ENCODE data around the gene DCAF17. TPM values are rescaled to one million over a fixed set of nuclear protein-coding genes. Genes with fewer than 3 reads are reported as not detected.

Gene DCAF17
- total RNA-seq, 3 donors from 2014 or later (not counting 1 experiment from before 2014, with no cell fraction given), result 20.0 to 33.8 (median 30.7) TPM

DNA sequence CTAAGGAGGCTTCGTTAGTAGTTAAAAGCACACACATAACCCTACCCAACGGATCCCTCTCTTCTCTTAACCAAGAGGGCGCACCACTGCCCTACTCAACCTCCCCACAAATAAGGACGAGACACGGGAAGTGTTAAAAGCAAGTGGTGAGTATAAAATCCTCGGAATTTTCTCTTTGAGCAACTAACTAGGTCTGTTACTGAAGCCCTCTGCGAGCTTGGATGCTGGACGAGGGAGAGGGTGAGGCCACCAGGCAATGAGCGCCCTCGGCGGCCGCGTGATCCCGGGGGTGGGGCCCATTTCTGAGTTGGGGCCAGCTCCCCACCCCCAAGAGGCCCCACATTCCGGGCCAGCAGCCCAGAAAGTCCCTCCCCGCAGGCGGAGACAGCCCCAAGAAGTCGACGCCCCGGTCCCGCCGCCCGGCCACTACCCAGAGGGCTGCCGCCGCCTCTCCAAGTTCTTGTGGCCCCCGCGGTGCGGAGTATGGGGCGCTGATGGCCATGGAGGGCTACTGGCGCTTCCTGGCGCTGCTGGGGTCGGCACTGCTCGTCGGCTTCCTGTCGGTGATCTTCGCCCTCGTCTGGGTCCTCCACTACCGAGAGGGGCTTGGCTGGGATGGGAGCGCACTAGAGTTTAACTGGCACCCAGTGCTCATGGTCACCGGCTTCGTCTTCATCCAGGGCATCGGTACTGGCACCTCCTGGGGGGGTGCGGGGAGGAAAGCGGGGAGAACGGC, 88.2 kb downstream of the DCAF17 start, which contains the start of gene CYBRD1:
TSS of gene CYBRD1 (plus strand) at position 423 of the 736 bp plus-strand sequence. CDS start at position 495, 72 bp downstream.
- Histone ChIP-seq H3K9me3 (ENCODE audit: control insufficient read depth, insufficient read depth, low read length) (no peaks in the 10 kb centered on the region), H3K36me3 (ENCODE audit: control insufficient read depth, insufficient read depth, low read length) (no peaks in the 10 kb centered on the region), H3K4me1 (ENCODE audit: control insufficient read depth, insufficient read depth, low read length) (peaks cover 25% of the 10 kb centered on the region), H3K27me3 (ENCODE audit: control insufficient read depth, insufficient read depth, low read length) (no peaks in the 10 kb centered on the region), H3K27ac (ENCODE audit: low read length) (peak within 1 kb of the TSS; percentile 31), H3K4me3 (ENCODE audit: low read length) (peak within 1 kb of the TSS; percentile 68)
- Mint-ChIP-seq H3K4me3 (peak within 1 kb of the TSS; percentile 94), H3K9me3 (no peaks in the 10 kb centered on the region), H3K36me3 (no peaks in the 10 kb centered on the region), H3K27ac (peak within 1 kb of the TSS; percentile 69 to 77), H3K4me1 (peaks cover 19 to 30% of the 10 kb centered on the region in 2 donors), H3K27me3 (ENCODE audit: low read depth in 2 of 2) (peaks cover 0 to 7% of the 10 kb centered on the region in 2 donors)
- ATAC-seq, result peak; percentile 52 to 65 (median 61)
- 1% methylated on average over 42 of the region's 45 CpGs for WGBS (ENCODE audit: insufficient coverage)
- TF ChIP-seq, protein P1, sequence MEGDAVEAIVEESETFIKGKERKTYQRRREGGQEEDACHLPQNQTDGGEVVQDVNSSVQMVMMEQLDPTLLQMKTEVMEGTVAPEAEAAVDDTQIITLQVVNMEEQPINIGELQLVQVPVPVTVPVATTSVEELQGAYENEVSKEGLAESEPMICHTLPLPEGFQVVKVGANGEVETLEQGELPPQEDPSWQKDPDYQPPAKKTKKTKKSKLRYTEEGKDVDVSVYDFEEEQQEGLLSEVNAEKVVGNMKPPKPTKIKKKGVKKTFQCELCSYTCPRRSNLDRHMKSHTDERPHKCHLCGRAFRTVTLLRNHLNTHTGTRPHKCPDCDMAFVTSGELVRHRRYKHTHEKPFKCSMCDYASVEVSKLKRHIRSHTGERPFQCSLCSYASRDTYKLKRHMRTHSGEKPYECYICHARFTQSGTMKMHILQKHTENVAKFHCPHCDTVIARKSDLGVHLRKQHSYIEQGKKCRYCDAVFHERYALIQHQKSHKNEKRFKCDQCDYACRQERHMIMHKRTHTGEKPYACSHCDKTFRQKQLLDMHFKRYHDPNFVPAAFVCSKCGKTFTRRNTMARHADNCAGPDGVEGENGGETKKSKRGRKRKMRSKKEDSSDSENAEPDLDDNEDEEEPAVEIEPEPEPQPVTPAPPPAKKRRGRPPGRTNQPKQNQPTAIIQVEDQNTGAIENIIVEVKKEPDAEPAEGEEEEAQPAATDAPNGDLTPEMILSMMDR (IDR thresholded peaks at IDR 0.05), result no peak
- intact Hi-C loops (cut with micrococcal nuclease), result no loop called here
- DNase-seq, result peak in 1 of 2 donors; percentile 32

DNA sequence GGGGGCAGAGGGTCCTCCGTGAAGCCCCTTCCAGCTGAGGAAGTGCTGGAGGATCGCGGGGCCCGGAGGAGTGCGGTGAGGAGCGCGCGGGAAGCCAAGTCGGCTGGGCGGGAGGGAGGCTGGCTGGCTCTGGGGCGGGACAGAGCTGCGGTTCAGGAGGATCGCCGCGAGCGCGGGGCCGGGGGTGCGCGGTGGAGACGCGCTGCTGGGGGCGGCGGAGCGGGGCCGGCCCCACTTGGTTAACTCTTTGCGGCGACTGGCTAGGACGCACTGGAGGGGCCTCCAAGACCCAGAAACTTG, 88.7 kb downstream of the DCAF17 start:
- DNase-seq (peak in 1 of 2 donors; percentile 27), ATAC-seq (peak; percentile 31 to 56 (median 50))
- peaks cover 25% of the 10 kb centered on the region for H3K4me1 ChIP-seq (ENCODE audit: control insufficient read depth, insufficient read depth, low read length)
- H3K27ac Mint-ChIP-seq, result peak overlapping the region; percentile 69 to 77
- H3K4me1 Mint-ChIP-seq, result peaks cover 19 to 30% of the 10 kb centered on the region in 2 donors
- peak overlapping the region; percentile 68 for H3K4me3 ChIP-seq (ENCODE audit: low read length)
- WGBS (ENCODE audit: insufficient coverage), result under 1% methylated on average over 29 of the region's 29 CpGs
- no peaks in the 10 kb centered on the region for H3K9me3 ChIP-seq (ENCODE audit: control insufficient read depth, insufficient read depth, low read length)
- intact Hi-C loops (cut with micrococcal nuclease), result no loop called here
- H3K27ac ChIP-seq (ENCODE audit: low read length), result peak overlapping the region; percentile 31
- H3K4me3 Mint-ChIP-seq, result peak overlapping the region; percentile 94
- H3K36me3 ChIP-seq (ENCODE audit: control insufficient read depth, insufficient read depth, low read length), result no peaks in the 10 kb centered on the region
- H3K27me3 Mint-ChIP-seq (ENCODE audit: low read depth in 2 of 2), result peaks cover 0 to 4% of the 10 kb centered on the region in 2 donors
- no peaks in the 10 kb centered on the region for H3K36me3 Mint-ChIP-seq
- TF ChIP-seq, protein P1 (IDR thresholded peaks at IDR 0.05), result no peak
- H3K9me3 Mint-ChIP-seq, result no peaks in the 10 kb centered on the region
- H3K27me3 ChIP-seq (ENCODE audit: control insufficient read depth, insufficient read depth, low read length), result no peaks in the 10 kb centered on the region

DNA sequence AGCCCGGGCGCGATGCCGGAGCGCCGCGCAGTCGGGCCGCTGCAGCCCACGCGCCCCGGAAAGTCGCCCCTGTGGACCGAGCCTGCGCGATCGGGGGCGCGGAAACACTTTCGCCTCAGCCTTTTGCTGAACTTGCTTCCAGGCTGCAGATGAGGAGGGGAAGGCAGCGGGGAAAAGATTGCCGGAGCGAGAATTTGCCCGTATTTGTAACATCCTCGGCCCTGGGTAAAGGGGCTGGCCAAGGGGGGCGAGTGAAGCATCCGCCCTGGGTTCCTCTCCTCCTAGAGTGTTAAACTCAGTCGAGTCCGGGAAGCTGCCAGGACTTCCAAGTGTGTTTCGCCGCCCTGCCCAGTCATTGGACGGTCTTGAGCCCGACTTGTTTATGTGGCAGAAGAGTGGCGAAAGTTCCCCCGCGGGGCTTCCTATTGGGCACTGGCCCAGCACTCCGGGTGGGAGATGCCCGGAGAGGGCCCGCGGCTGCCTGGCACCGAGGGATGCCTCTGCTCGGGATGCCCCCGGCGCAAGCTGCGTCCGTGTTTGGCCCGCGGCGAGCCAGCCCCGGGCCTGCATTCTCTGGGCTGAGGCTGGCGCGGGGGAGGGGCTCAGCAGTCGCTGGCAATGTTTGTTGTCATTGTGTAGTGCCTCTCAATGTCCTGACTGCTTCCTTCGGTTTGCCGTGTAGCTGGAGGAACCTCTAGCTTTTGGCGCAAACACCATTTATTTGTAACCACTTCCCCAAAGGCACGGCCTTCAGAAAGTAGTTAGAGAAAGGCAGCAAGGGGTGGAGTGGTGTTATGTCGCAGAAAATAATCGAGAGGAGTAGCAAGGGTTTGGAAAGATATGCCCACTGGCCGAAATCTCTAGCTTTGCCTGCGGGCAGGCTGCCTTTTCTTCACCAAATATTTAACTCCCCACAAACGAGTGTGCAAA, 89.3 kb downstream of the DCAF17 start:
- intact Hi-C loops (cut with micrococcal nuclease), result no loop called here
- DNase-seq, result peak in 1 of 2 donors; percentile 17
- Histone ChIP-seq H3K27me3 (ENCODE audit: control insufficient read depth, insufficient read depth, low read length) (no peaks in the 10 kb centered on the region), H3K4me3 (ENCODE audit: low read length) (peak overlapping the region; percentile 68), H3K27ac (ENCODE audit: low read length) (peak overlapping the region; percentile 11), H3K9me3 (ENCODE audit: control insufficient read depth, insufficient read depth, low read length) (no peaks in the 10 kb centered on the region), H3K36me3 (ENCODE audit: control insufficient read depth, insufficient read depth, low read length) (no peaks in the 10 kb centered on the region), H3K4me1 (ENCODE audit: control insufficient read depth, insufficient read depth, low read length) (peaks cover 25% of the 10 kb centered on the region)
- Mint-ChIP-seq H3K27me3 (ENCODE audit: low read depth in 2 of 2) (peaks cover 0 to 3% of the 10 kb centered on the region in 2 donors), H3K36me3 (no peaks in the 10 kb centered on the region), H3K27ac (peak overlapping the region; percentile 47 to 77), H3K4me1 (peaks cover 19 to 30% of the 10 kb centered on the region in 2 donors), H3K4me3 (peak overlapping the region; percentile 94), H3K9me3 (no peaks in the 10 kb centered on the region)
- TF ChIP-seq, protein P1 (IDR thresholded peaks at IDR 0.05), result no peak
- under 1% methylated on average over 59 of the region's 62 CpGs for WGBS (ENCODE audit: insufficient coverage)
- peak; percentile 30 to 58 (median 47) for ATAC-seq
